Middle frontal gyrus (tissue), 1 donor: Measurements from ENCODE around the gene GLYR1.
A peak's percentile ranks its signal among the peaks of the same experiment; 100 is the strongest.

ENCODE experiments used
- DNase-seq: peaks from one replicate; pipeline ENCODE4 v3.0.0-alpha.2; 2015; ENCODE audit warnings: low spot score; ENCODE audit errors: extremely low spot score

Gene GLYR1

GRCh38 chr16:4811242-4811641 is 35.8 kb downstream of the GLYR1 start:
- DNase-seq = no peak

GRCh38 chr16:4806280-4806679 is 40.8 kb downstream of the GLYR1 start:
- DNase-seq = no peak

GRCh38 chr16:4805231-4805630 is 41.9 kb downstream of the GLYR1 start:
- no peak for DNase-seq

DNA sequence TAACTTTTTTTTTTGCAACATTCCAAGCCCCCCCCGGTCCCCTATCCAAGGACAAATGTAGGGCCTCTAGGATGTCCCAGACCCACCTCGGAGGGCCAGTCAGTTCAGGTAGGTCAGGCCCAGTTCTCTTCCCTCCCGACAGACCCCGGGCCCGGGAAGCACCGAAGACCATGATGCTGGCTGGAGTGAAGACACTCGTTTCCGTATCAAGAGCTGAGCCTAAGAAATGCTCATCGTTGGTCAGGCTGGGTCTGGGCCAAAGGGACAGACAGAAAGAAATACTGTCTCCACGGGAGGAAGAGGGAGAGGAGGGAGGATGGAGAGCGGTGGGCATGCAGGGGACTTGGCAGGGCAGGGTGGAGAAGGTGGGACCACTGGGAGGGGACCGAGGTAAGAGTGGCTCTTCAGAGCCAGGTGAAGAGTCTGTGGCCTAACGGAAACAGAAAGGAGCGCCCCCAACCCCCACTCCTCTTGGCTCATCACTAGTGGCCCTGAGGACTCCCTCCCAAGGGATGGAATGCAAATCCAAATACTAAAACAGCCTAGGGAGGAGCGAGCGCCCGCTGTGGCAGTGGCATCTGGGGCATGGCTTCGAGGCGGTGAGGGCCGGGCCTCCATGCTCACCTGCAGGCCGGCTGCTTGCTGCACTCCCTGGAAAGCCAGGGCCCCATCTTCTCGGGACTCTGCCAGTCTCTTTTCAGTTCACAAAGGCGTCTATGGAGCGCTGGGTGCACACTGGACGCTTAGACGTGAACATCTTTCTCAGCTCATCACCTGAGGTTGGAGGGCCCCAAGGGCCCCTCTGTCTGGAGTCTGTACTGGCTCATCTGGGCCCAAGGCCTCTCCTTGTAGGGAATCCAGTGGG is 43.0 kb downstream of the GLYR1 start:
- DNase-seq = no peak

- DNase-seq = no peak
Measured at GRCh38 chr16:4803401-4803844, 43.7 kb downstream of the GLYR1 start.

DNA sequence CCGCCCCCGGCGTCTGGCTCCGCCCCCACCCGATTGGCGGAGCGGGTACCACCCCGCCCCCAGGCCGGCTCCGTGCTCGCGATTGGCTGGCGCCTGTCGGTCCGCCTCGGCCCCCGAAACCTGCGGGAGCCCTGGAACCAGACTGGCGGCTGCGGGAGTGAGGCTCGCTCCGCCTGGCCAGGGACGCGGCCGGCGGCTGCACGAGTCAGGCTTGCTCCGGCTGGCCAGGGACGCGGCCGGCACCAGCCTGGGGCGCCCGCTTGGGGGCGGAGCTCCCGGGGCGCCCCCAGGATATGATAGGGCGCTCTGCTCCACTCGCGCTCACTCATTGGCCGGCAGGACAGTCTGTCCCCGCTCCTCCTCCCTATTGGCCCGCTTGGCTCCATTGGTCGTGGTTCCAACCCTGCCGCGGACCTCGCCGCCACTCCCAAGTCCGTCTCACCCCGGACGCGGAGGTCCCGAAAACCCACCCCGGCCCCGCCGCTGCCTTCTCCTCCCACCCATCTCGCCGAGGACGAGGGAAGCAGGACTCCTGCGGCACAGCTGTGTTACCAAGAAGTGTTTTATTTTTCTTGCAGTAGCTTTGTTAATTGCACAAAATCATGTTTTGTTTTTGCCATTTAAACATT is 44.3 kb downstream of the GLYR1 start:
- DNase-seq = peak; percentile 88

DNA sequence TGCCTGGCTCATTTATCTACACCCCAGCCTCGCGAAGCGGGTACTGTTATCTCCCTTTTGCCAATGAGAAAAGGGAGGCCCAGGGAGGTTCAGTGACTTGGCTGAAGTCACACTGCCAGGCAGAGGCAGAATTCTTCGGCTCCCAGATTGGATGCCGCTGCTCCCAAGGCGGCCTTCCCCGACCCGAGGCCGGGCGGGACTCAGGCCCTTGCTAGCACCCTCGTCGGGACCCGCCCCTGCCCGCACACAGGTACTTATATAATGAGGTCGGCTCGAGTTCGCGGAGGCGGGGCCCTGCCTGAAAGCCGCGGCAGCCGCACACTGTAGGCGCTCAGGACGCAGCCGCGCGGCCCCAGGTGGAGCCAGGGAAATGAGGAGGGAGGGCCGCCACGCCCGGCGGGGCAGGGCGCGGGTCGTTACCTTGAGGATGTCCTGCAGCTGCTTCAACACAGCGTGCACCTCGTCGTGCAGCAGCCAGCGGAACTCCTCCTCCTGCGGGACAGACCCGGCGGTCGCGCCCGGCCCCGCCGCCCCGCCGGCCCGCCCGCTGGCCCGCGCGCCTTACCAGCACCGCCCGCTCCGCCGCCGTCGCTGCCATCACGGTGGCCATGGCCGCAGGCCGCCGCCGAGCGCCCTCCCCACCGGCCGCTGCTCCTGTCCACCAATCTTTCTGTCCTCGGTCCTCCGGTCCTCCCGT is 45.0 kb downstream of the GLYR1 start, which contains the start of gene ROGDI:
Gene ROGDI (minus strand): TSS at position 672 of the 697 bp plus-strand sequence. CDS start 62 bp downstream, at position 610.
- DNase-seq = peak; percentile 5

GRCh38 chr16:4801051-4801961 is 45.8 kb downstream of the GLYR1 start:
- no peak for DNase-seq

DNA sequence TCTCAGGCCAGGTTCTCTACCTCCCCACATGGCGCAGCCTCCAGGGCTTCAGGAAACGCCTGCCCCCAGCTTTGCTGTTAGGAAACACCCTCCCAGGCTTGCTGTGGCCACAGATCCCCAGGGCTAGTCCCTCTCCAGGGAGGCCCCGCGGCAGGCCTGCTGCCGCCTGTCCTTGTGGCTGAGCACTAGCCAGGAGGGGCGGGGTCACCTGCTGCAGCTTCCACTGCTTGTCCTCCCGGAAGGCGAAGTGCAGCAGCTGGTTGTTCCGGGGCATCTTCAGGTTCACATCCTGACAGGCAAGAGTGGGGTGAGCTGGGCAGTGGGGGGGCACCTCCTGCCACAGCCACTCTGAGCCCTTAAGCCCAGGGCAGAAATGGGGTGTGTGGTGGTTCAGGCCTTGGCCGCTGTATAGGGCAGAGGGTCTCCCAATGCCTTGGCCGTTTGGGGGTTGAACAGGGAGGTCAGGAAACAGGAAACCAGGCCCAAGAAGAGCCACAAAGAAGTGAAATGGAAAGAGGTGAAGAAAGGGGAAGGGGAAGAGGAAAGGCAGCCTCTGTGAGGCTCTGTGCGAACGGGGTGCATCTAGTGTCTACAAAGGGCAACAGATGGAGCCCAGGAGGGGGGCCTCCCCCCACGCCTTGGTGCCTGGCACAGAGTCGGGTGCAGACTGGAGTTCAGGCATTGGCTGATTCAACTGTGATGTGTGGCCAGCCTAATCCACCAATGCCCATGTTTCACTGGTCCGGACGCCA is 46.6 kb downstream of the GLYR1 start:
- peak; percentile 76 for DNase-seq

DNA sequence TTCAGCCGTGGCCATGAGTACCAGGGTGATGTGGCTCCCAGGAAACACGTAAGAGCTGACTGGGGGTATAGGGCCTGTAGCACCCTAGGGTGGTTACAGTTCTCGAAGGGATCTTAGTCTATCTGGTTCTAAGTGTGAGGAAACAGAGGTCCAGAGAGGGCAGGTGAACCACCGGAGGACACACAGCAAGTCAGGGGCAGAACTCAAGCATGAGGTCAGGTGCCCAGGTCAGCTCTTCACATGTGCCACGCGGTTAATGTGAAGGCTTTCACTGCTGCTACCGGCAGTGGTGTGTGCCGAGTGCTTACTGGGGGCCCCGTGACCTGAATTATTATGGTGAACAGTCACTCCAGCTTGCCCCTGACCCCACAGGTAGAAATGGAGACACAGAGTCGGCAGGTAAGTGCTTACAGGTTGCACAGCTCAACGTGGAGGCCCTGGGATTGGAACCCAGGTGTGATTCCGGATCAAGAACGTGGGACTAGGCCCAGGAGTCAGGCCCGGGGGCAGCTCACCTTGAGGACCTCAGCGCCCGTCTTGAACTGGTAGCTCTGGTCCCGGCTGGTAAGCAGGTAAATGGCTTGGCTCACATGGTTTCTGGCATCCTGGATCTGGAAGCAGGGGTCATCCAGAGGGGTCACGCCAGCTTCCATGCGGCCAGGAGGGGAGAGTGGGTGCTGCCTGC is 47.8 kb downstream of the GLYR1 start:
- DNase-seq = no peak

DNA sequence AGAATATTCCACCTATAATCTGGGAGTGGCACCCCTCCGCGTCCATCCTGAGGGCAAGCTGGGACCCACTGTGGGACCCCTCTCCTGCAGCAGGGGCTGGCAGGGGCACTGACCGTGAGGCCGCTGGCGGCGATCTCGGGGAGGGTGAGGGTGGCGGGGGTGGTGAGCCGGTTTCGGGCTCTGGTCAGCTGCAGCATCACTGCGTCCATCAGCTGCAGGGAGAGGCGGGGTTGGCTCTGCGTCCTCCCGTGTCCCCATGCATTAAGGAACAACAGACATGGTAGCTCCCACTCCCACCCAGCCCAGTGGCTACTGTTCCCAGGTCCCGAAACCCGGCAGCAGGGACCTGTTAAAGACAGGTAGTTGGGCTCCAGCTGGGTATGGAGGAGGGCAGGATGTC is 48.6 kb downstream of the GLYR1 start:
- DNase-seq = no peak

- DNase-seq = no peak
Measured at GRCh38 chr16:4797805-4798252, 49.3 kb downstream of the GLYR1 start.

GRCh38 chr16:4796982-4797804 is 49.9 kb downstream of the GLYR1 start:
- DNase-seq = no peak

- no peak for DNase-seq
Measured at GRCh38 chr16:4795828-4796572, 51.1 kb downstream of the GLYR1 start.

GRCh38 chr16:4795181-4795827 is 51.8 kb downstream of the GLYR1 start, which contains the start of gene SMIM22:
Gene SMIM22, plus strand, starts transcription at chr16:4795369. Its CDS starts 366 bp downstream, at chr16:4795735.
- no peak for DNase-seq

- DNase-seq = no peak
Measured at GRCh38 chr16:4792951-4793513, 54.1 kb downstream of the GLYR1 start.

DNA sequence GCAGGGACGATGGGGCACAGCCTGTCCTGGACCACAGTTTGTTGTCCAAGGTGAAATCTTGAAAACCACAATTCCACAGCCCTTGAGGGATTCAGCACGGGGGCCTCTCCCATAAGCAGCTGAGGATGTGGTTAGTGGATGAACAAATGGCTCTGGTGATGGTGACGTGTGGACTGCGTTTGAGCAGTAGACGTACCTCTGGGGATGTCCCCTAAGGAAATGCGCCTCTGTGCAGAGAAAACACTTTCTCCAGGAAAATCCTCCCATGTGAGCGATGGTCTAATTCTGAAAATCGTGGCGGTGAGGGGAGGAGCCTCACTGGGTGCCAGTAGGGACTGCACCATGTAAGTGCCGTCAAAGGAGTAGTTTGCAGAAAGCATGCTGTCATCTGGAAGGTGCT is 56.2 kb downstream of the GLYR1 start:
- DNase-seq = no peak
